Endothelial cell of umbilical vein (primary cell): ENCODE results near the gene GRB2. TPM values are rescaled to one million over a fixed set of nuclear protein-coding genes. Genes with fewer than 3 reads are reported as not detected.
"Not testable (repeated sequence)": the region's sequence is repeated elsewhere in the genome, so short reads cannot be mapped to it uniquely, and the experiment has no call there.

Source experiments
- Bru-seq: library from RNA; stranded (reverse); fragments of 400-500 nt; gene quantifications from one replicate; lab custom pipeline; 2021; lab: Mats Ljungman, UMichigan
- BruChase-seq, 2 experiments: library from RNA; stranded (reverse); fragments of 400-500 nt; gene quantifications; one replicate each; lab custom pipeline; 2021; lab: Mats Ljungman, UMichigan
- BruUV-seq: library from RNA; stranded (reverse); fragments of 400-500 nt; replicated peaks from 2 replicates; lab custom pipeline; 2021; lab: Mats Ljungman, UMichigan
- CTCF ChIA-PET: fragments of 300-600, 350-600 bp; sonication (Branson Sonifier 250); formaldehyde crosslinking; loops from one replicate; lab custom pipeline; 2021; ENCODE audit warnings: antibody characterized with exemption, inconsistent platforms; lab: Charles Lee
- POLR2A ChIA-PET: fragments of 300-600, 350-600 bp; sonication (Branson Sonifier 250); formaldehyde crosslinking; loops from one replicate; lab custom pipeline; 2021; ENCODE audit warnings: antibody characterized with exemption, inconsistent platforms; lab: Charles Lee
- DNase-seq: peaks from one replicate; pipeline ENCODE4 v3.0.0-alpha.2; 2011; ENCODE audit warnings: low read depth, low spot score
- FAIRE-seq: peaks from 2 replicates; lab custom pipeline; 2011; peaks lifted over from hg19 to GRCh38; lab: Jason Lieb, UNC
- H2AFZ ChIP-seq: 2 replicates; pipeline ENCODE4 v1.6.0; 2012; ENCODE audit warnings: low read depth, low read length, control low read depth, inconsistent platforms
- H3K27ac ChIP-seq: 2 replicates; pipeline ENCODE4 v1.5.1; 2011; ENCODE audit warnings: low read depth, mild to moderate bottlenecking, control low read depth, low read length, moderate library complexity; ENCODE audit not compliant: insufficient read depth
- H3K27me3 ChIP-seq, 2 experiments: 2 replicates each; pipeline versions ENCODE4 v1.6.0 to v1.6.1; 2011; ENCODE audit warnings: low read length in 2 of 2, mixed read lengths in 1 of 2; ENCODE audit not compliant: control insufficient read depth in 2 of 2, insufficient read depth in 2 of 2
- H3K36me3 ChIP-seq, 2 experiments: 2 replicates in 1 of 2; 3 replicates in 1 of 2; pipeline ENCODE4 v1.5.1; 2011; ENCODE audit warnings: low read length in 2 of 2, mild to moderate bottlenecking in 1 of 2, moderate library complexity in 1 of 2; ENCODE audit not compliant: control insufficient read depth in 2 of 2, insufficient read depth in 2 of 2; ENCODE audit errors: extremely low read depth in 1 of 2
- H3K4me1 ChIP-seq: 3 replicates; pipeline ENCODE4 v1.5.1; 2011; ENCODE audit warnings: mild to moderate bottlenecking, low read length; ENCODE audit not compliant: control insufficient read depth, insufficient read depth; ENCODE audit errors: extremely low read depth
- H3K4me2 ChIP-seq: 2 replicates; pipeline ENCODE4 v1.6.1; 2011; ENCODE audit warnings: low read length, control low read depth, mixed read lengths; ENCODE audit not compliant: insufficient read depth
- H3K4me3 ChIP-seq, 3 experiments: fragments of 200-600 bp in 1 of 3; sonication (generic), shearing (Covaris generic) in 1 of 3; replicated peaks in 1 of 3; 2 replicates each; pipeline ENCODE4 v1.5.1; 2011 to 2016; ENCODE audit warnings: control low read depth in 3 of 3, low read length in 3 of 3, mild to moderate bottlenecking in 2 of 3, inconsistent platforms in 1 of 3, low read depth in 1 of 3, moderate library complexity in 1 of 3; ENCODE audit not compliant: insufficient read depth in 1 of 3
- H3K79me2 ChIP-seq: 2 replicates; pipeline ENCODE4 v1.6.0; 2012; ENCODE audit warnings: low read length, inconsistent platforms; ENCODE audit not compliant: control insufficient read depth, insufficient read depth
- H3K9ac ChIP-seq: replicated peaks from 2 replicates; pipeline ENCODE3; 2011; ENCODE audit warnings: low read length, control low read depth; ENCODE audit not compliant: insufficient read depth; ENCODE audit errors: extremely low read depth
- H3K9me1 ChIP-seq: replicated peaks from 3 replicates; pipeline ENCODE4 v1.6.0; 2011; ENCODE audit warnings: mild to moderate bottlenecking, low read length; ENCODE audit not compliant: control insufficient read depth, insufficient read depth; ENCODE audit errors: extremely low read depth
- H3K9me3 ChIP-seq: replicated peaks from 2 replicates; pipeline ENCODE4 v1.5.1; 2012; ENCODE audit warnings: low read length, inconsistent platforms; ENCODE audit not compliant: control insufficient read depth, insufficient read depth
- H4K20me1 ChIP-seq: replicated peaks from 2 replicates; pipeline ENCODE3; 2011; ENCODE audit warnings: mild to moderate bottlenecking, low read length; ENCODE audit not compliant: control insufficient read depth, insufficient read depth; ENCODE audit errors: extremely low read depth
- EZH2 ChIP-seq: IDR thresholded peaks from 2 replicates; pipeline ENCODE4 v1.6.1; 2012; ENCODE audit warnings: borderline replicate concordance, low read depth, mild to moderate bottlenecking, moderate library complexity, low read length, inconsistent platforms; ENCODE audit not compliant: severe bottlenecking
- FOS ChIP-seq: IDR thresholded peaks from 2 replicates; pipeline ENCODE4 v1.6.1; 2011; ENCODE audit warnings: mild to moderate bottlenecking, low read length, moderate library complexity, borderline replicate concordance; ENCODE audit not compliant: insufficient read depth
- GATA2 ChIP-seq: IDR thresholded peaks from 2 replicates; pipeline ENCODE4 v1.7.0; 2011; ENCODE audit warnings: low read depth, mild to moderate bottlenecking, moderate library complexity, mixed read lengths, low read length; ENCODE audit not compliant: insufficient read length, insufficient read depth
- JUN ChIP-seq: IDR thresholded peaks from 2 replicates; pipeline ENCODE4 v1.6.1; 2011; ENCODE audit warnings: borderline replicate concordance, low read depth; ENCODE audit not compliant: insufficient read length, insufficient read depth
- MAX ChIP-seq: IDR thresholded peaks from 2 replicates; pipeline ENCODE4 v1.6.1; 2011; ENCODE audit not compliant: insufficient read depth, insufficient read length
- MYC ChIP-seq: IDR thresholded peaks from one replicate; pipeline ENCODE4 v1.6.1; 2011; ENCODE audit warnings: mild to moderate bottlenecking, low read depth, low read length
- POLR2A ChIP-seq: IDR thresholded peaks from 2 replicates; pipeline ENCODE4 v1.6.1; 2012; ENCODE audit warnings: low read depth, mild to moderate bottlenecking, control low read depth, low read length
- POLR2AphosphoS5 ChIP-seq: IDR thresholded peaks from 2 replicates; pipeline ENCODE4 v1.6.1; 2012; ENCODE audit warnings: low read depth, mild to moderate bottlenecking, control low read depth, low read length, moderate library complexity; ENCODE audit not compliant: insufficient read depth
- dilution Hi-C: fragments of 300-500 bp; cut with MboI; formaldehyde crosslinking; loops from one replicate; pipeline ENCODE4 v1.15.0; 2019; ENCODE audit warnings: low sequenced_read_pairs; ENCODE audit not compliant: extremely low pct_ligation_motif_present
- intact Hi-C: fragments of 100-400 bp; cut with micrococcal nuclease; formaldehyde crosslinking; loops from one replicate; pipeline ENCODE4 v1.10.0; 2022
- long read RNA-seq: library from polyadenylated mRNA; stranded (forward); transcript quantifications from one replicate; pipeline ENCODE4 v2.0.0, GENCODE V29; 2021
- polyA minus RNA-seq, 3 experiments: library from RNA; depleted of rRNA, polyadenylated mRNA; stranded (reverse); fragments of >200 nt; gene quantifications; 1 replicate in 1 of 3; 2 replicates in 2 of 3; pipeline ENCODE4 v1.2.3, GENCODE V29; 2011
- polyA plus RNA-seq, 4 experiments: library from polyadenylated mRNA; depleted of rRNA in 3 of 4; stranded (reverse) in 3 of 4; unstranded in 1 of 4; fragments of >200 nt; gene quantifications; 2 replicates each; pipeline versions ENCODE4 v1.2.1 to v1.2.3, GENCODE V29; 2011 to 2012; ENCODE audit warnings: missing spikeins in 1 of 4
- total RNA-seq: library from RNA; stranded (reverse); gene quantifications from 2 replicates; pipeline ENCODE4 v1.2.3, GENCODE V29; 2021
- TF ChIP-seq, protein P1 (sequence below), 2 donors: IDR thresholded peaks; 1 replicate in 1 of 2; 2 replicates in 1 of 2; pipeline ENCODE4 v1.5.1; 2011; ENCODE audit warnings: low read length in 2 of 2, mild to moderate bottlenecking in 2 of 2, moderate library complexity in 2 of 2, control low read depth in 1 of 2, inconsistent platforms in 1 of 2, low read depth in 1 of 2; ENCODE audit not compliant: insufficient read depth in 1 of 2; ENCODE audit errors: extremely low read depth in 1 of 2

Gene GRB2
- 93.9 and 94.8 TPM in 2 replicates for total RNA-seq
- 41.8 and 51.5 TPM in 2 replicates for polyA plus RNA-seq
- polyA plus RNA-seq (2011; cell fraction: cytosol; rRNA removed) = 65.2 and 76.7 TPM in 2 replicates
- 35.4 and 39.0 TPM in 2 replicates for polyA plus RNA-seq (2011; cell fraction: nucleus; rRNA removed)
- 78.0 and 101 TPM in 2 replicates for polyA plus RNA-seq (2012)
- polyA minus RNA-seq = 49.6 and 54.7 TPM in 2 replicates
- 19.7 TPM for polyA minus RNA-seq (2011; cell fraction: cytosol; rRNA and poly(A)+ RNA removed)
- 25.7 and 26.0 TPM in 2 replicates for polyA minus RNA-seq (2011; cell fraction: nucleus; rRNA and poly(A)+ RNA removed)
- Bru-seq, nascent RNA = percentile 84 among the genes with signal in this experiment
- BruChase-seq, experiment 1, labeled RNA remaining after a 6-hour chase = percentile 88 among the genes with signal in this experiment
- percentile 80 among the genes with signal in this experiment for BruChase-seq, experiment 2, labeled RNA remaining after a 2-hour chase
- long read RNA-seq, transcript GRB2-202 (6 exons, 3,248 nt) = major isoform, 174 of 268 reads
- long read RNA-seq, transcript GRB2-205 (5 exons, 3,182 nt) = minor isoform, 45 of 268 reads
- long read RNA-seq, partial matches to known transcripts = 7 of 268 reads
- long read RNA-seq, other reads (novel, unspliced or antisense) = 40 of 268 reads

DNA sequence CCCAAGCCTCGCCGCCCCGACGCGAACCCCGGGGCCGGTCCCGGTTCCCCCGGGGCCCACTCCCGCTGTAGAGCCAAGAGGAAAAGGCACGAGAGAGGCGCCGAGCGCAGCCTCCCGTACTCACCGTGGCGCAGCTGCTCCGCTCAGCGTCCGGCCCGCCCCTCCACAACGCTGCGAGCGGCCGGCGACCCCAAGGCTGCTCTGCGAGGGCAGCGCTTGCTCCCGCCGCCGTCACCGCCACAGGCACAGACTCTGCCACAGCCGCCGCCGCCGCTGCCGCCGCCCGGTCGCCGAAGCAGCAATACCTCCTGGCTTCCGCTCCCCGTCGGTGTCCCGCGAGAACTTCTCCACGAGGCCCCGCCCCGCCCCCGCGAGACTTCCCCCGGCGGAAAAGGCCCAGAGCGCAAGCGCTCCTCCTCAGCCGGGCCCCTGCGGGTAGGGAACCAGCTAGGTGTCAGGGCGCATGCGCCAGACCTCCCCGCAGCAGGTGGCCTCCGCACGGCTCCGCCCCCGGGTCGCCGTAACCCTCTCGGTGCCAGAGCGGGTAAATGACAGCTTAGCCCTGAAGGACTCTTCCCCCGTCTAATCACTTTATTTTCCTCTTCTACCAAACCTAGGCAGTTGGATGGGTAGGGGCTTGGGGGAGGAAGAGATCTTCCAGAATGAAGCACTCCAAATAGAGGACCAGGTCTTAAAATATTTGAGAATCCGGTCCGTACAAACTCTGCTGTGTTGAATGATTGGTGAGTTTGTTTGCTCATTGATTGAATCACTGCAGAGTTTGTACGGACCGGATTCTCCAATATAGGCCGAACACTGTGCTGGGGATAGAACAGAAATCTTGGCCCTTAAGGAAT lies at the start of gene GRB2:
GRB2 (minus strand) TSS at position 314 of the 857 bp plus-strand sequence. CDS start 12,050 bp downstream, outside the sequence.
- DNase-seq (peak; percentile 97), FAIRE-seq (peak; percentile 94)
- BruUV-seq = no TSS peak
- Histone ChIP-seq H3K9ac (peak within 1 kb of the TSS; percentile 95), H3K9me3 (no peaks in the 10 kb centered on the region), H3K27ac (peak within 1 kb of the TSS; percentile 54), H3K27me3 (peaks cover 2% of the 10 kb centered on the region in 2 experiments), H3K4me2 (peak within 1 kb of the TSS; percentile 98), H3K4me3 (peak within 1 kb of the TSS; percentile 78 to 97 (median 96)), H4K20me1 (peaks cover 5% of the 10 kb centered on the region), H3K79me2 (peaks cover 47% of the 10 kb centered on the region), H2AFZ (peak within 1 kb of the TSS; percentile 94), H3K4me1 (peaks cover 12% of the 10 kb centered on the region), H3K9me1 (no peaks in the 10 kb centered on the region), H3K36me3 (no peaks in the 10 kb centered on the region)
- dilution Hi-C loops (no loop called here), intact Hi-C loops (loop anchor here (1.0 to 2.0 kb wide), 4 partner anchors 12 to 165 kb away; partner anchors contain the start of genes MIF4GD and SLC25A19)
- ChIA-PET CTCF (interaction anchor here (1.0 to 9.9 kb wide), 11 partner anchors 12 to 227 kb away, joined by 3 to 178 read pairs (median 5); partner anchors contain the start of genes MIF4GD, SLC25A19 and SMIM5), POLR2A (interaction anchor here (0.6 to 1.1 kb wide), 9 partner anchors 12 to 156 kb away, joined by 3 to 5 read pairs (median 4); partner anchors contain the start of genes MIF4GD, SLC25A19 and TMEM94)
- TF ChIP-seq EZH2 = no peak
- TF ChIP-seq, protein P1, sequence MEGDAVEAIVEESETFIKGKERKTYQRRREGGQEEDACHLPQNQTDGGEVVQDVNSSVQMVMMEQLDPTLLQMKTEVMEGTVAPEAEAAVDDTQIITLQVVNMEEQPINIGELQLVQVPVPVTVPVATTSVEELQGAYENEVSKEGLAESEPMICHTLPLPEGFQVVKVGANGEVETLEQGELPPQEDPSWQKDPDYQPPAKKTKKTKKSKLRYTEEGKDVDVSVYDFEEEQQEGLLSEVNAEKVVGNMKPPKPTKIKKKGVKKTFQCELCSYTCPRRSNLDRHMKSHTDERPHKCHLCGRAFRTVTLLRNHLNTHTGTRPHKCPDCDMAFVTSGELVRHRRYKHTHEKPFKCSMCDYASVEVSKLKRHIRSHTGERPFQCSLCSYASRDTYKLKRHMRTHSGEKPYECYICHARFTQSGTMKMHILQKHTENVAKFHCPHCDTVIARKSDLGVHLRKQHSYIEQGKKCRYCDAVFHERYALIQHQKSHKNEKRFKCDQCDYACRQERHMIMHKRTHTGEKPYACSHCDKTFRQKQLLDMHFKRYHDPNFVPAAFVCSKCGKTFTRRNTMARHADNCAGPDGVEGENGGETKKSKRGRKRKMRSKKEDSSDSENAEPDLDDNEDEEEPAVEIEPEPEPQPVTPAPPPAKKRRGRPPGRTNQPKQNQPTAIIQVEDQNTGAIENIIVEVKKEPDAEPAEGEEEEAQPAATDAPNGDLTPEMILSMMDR (IDR thresholded peaks at IDR 0.05; ENCODE audit: extremely low read depth in 1 of 2, insufficient read depth in 1 of 2, low read depth in 1 of 2, low read length in 2 of 2) = no peak
- no peak for TF ChIP-seq GATA2
- no peak for TF ChIP-seq MAX
- peak; percentile 90 for TF ChIP-seq POLR2A
- peak; percentile 97 for TF ChIP-seq POLR2AphosphoS5
- TF ChIP-seq JUN = no peak
- TF ChIP-seq FOS = no peak
- no peak for TF ChIP-seq MYC

GRCh38 chr17:75454672-75455071 lies 49.2 kb upstream of the GRB2 start:
- H3K9ac ChIP-seq, H3K4me2 ChIP-seq, intact Hi-C loops, H3K36me3 ChIP-seq, H3K27me3 ChIP-seq, H2AFZ ChIP-seq, H3K79me2 ChIP-seq, dilution Hi-C loops, H3K9me3 ChIP-seq, DNase-seq, H3K4me3 ChIP-seq, H3K27ac ChIP-seq, FAIRE-seq, BruUV-seq, H4K20me1 ChIP-seq, H3K9me1 ChIP-seq: not testable (repeated sequence)
- ChIA-PET POLR2A (interaction anchor here (1.3 kb wide), 1 partner anchor 10 kb away, joined by 3 read pairs; no protein-coding TSS in a partner anchor), CTCF (interaction anchor here (1.4 kb wide), 1 partner anchor 20 kb away, joined by 3 read pairs; no protein-coding TSS in a partner anchor)
- H3K4me1 ChIP-seq = peaks cover 13% of the 10 kb centered on the region
